GM23338 (cell line): ENCODE data around the gene F8. TPM values are rescaled to one million over a fixed set of nuclear protein-coding genes. Genes with fewer than 3 reads are reported as not detected.

ENCODE experiments used
- ATAC-seq: fragments of 200-7000 bp; cut with Tn5 transposase; 3 replicates; pipeline ENCODE4 v1.9.1; 2020
- DNase-seq: peaks from one replicate; pipeline ENCODE4 v3.0.0-alpha.2; 2015; ENCODE audit warnings: low spot score
- H2AFZ ChIP-seq: fragments of 200-600 bp; sonication (generic); 2 replicates; pipeline ENCODE4 v1.8.0; 2016; ENCODE audit warnings: antibody characterized with exemption, mild to moderate bottlenecking, moderate library complexity
- H3F3A ChIP-seq: fragments of 200-600 bp; sonication (generic); replicated peaks from 2 replicates; pipeline ENCODE4 v1.8.0; 2017; ENCODE audit warnings: antibody characterized with exemption, mixed run types, low read depth
- H3K27ac ChIP-seq: fragments of 200-600 bp; sonication (generic); 2 replicates; pipeline ENCODE4 v1.6.1; 2016; ENCODE audit warnings: low read depth
- H3K27me3 ChIP-seq: fragments of 200-600 bp; sonication (generic); 2 replicates; pipeline ENCODE4 v1.8.0; 2016; ENCODE audit warnings: mild to moderate bottlenecking, mixed run types, moderate library complexity; ENCODE audit not compliant: insufficient read depth
- H3K36me3 ChIP-seq: fragments of 200-600 bp; sonication (generic); 2 replicates; pipeline ENCODE4 v1.8.0; 2016; ENCODE audit warnings: mild to moderate bottlenecking; ENCODE audit not compliant: insufficient read depth
- H3K4me1 ChIP-seq: fragments of 200-600 bp; sonication (generic); 2 replicates; pipeline ENCODE4 v1.8.0; 2016; ENCODE audit warnings: mild to moderate bottlenecking, moderate library complexity; ENCODE audit not compliant: insufficient read depth
- H3K4me2 ChIP-seq: fragments of 200-600 bp; sonication (generic); 2 replicates; pipeline ENCODE4 v1.7.1; 2017; ENCODE audit warnings: mixed run types
- H3K4me3 ChIP-seq: fragments of 200-600 bp; sonication (generic); 2 replicates; pipeline ENCODE4 v1.6.1; 2016; ENCODE audit warnings: mixed run types
- H3K79me2 ChIP-seq: fragments of 200-600 bp; sonication (generic); replicated peaks from 2 replicates; pipeline ENCODE4 v1.8.0; 2017; ENCODE audit warnings: mild to moderate bottlenecking; ENCODE audit not compliant: insufficient read depth
- H3K9me2 ChIP-seq: fragments of 200-600 bp; sonication (generic); 2 replicates; pipeline ENCODE4 v1.8.0; 2017; ENCODE audit not compliant: insufficient read depth
- H4K20me1 ChIP-seq: fragments of 200-600 bp; sonication (generic); replicated peaks from 2 replicates; pipeline ENCODE4 v1.8.0; 2017; ENCODE audit warnings: mild to moderate bottlenecking; ENCODE audit not compliant: insufficient read depth
- H3K27ac Mint-ChIP-seq: 2 replicates; pipeline ENCODE4 v1.8.0; 2020; ENCODE audit warnings: inconsistent platforms, mild to moderate bottlenecking, moderate library complexity, mixed read lengths
- H3K27me3 Mint-ChIP-seq: 3 replicates; pipeline ENCODE4 v1.8.0; 2022; ENCODE audit warnings: low read depth, mild to moderate bottlenecking, moderate library complexity, mixed read lengths, inconsistent platforms; ENCODE audit not compliant: insufficient read depth, poor library complexity
- H3K36me3 Mint-ChIP-seq: 3 replicates; pipeline ENCODE4 v1.8.0; 2021; ENCODE audit warnings: low read depth, mild to moderate bottlenecking, inconsistent platforms, moderate library complexity, mixed read lengths
- H3K4me1 Mint-ChIP-seq: 3 replicates; pipeline ENCODE4 v1.8.0; 2020; ENCODE audit warnings: mild to moderate bottlenecking, inconsistent platforms, mixed read lengths
- H3K4me3 Mint-ChIP-seq: 3 replicates; pipeline ENCODE4 v1.8.0; 2021; ENCODE audit warnings: moderate library complexity, mild to moderate bottlenecking, inconsistent platforms, mixed read lengths
- H3K9me3 Mint-ChIP-seq: 3 replicates; pipeline ENCODE4 v1.8.0; 2020; ENCODE audit warnings: moderate library complexity, mild to moderate bottlenecking, inconsistent platforms, mixed read lengths
- CREB1 ChIP-seq: fragments of 250-450 bp; sonication (Bioruptor Pico); IDR thresholded peaks from 2 replicates; pipeline ENCODE4 v1.5.0; 2020; ENCODE audit warnings: low read depth, mild to moderate bottlenecking, moderate library complexity
- EZH2 ChIP-seq: fragments of 200-600 bp; sonication (generic); IDR thresholded peaks from one replicate; pipeline ENCODE4 v1.8.0; 2017; ENCODE audit warnings: antibody characterized with exemption, mild to moderate bottlenecking, low read depth; ENCODE audit not compliant: unreplicated experiment
- EZH2phosphoT487 ChIP-seq: fragments of 200-600 bp; sonication (generic); IDR thresholded peaks from one replicate; pipeline ENCODE4 v1.8.1; 2018; ENCODE audit warnings: antibody characterized with exemption; ENCODE audit not compliant: unreplicated experiment
- NANOG ChIP-seq: IDR thresholded peaks from 2 replicates; pipeline ENCODE4 v1.6.1; 2016; ENCODE audit warnings: antibody characterized with exemption, borderline replicate concordance
- ZNF331 ChIP-seq: fragments of 250-450 bp; sonication (Bioruptor Pico); IDR thresholded peaks from 2 replicates; pipeline ENCODE4 v1.5.0; 2020; ENCODE audit warnings: low read depth, mild to moderate bottlenecking, moderate library complexity
- polyA plus RNA-seq: library from polyadenylated mRNA; unstranded; fragments of >200 nt; fragmentation: Nextera tagmentation; extraction: Ambion mirVana; gene quantifications from 2 replicates; pipeline ENCODE4 v1.2.1, GENCODE V29; 2016
- total RNA-seq: library from RNA; depleted of rRNA; stranded (reverse); fragments of >200 nt; shearing (Covaris generic); gene quantifications from 2 replicates; pipeline ENCODE4 v1.2.3, GENCODE V29; 2014
- TF ChIP-seq, protein P1 (sequence below): fragments of 250-450 bp; sonication (Bioruptor Pico); IDR thresholded peaks from 2 replicates; pipeline ENCODE4 v1.5.0; 2020; ENCODE audit warnings: mild to moderate bottlenecking, moderate library complexity
- TF ChIP-seq, protein P2 (sequence below): IDR thresholded peaks from 2 replicates; pipeline ENCODE4 v1.6.1; 2016; ENCODE audit warnings: antibody characterized with exemption

The F8 gene
- total and polyA plus RNA-seq, 2 experiments from 2014 or later, result 0.70 to 1.8 TPM

DNA sequence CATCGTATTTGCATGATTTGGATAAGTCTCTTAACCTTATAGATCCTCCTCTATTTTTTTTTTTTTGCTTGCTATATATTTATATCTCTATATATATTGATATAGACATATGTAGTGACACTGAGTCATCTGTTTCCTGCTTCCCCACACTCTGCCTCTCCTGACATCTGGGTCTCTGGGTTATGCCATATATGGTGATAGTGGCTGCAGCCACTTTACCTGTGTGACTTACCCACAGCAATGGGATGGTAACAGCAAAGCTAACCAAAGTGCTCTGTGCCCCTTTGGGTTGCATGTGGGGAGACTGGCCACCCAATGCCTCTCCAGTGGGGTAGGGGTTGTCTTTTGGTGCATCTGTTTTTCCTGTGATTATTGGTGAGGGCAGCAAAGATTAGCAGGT is 33.9 kb upstream of the F8 start (continued):
- TF ChIP-seq, protein P1, sequence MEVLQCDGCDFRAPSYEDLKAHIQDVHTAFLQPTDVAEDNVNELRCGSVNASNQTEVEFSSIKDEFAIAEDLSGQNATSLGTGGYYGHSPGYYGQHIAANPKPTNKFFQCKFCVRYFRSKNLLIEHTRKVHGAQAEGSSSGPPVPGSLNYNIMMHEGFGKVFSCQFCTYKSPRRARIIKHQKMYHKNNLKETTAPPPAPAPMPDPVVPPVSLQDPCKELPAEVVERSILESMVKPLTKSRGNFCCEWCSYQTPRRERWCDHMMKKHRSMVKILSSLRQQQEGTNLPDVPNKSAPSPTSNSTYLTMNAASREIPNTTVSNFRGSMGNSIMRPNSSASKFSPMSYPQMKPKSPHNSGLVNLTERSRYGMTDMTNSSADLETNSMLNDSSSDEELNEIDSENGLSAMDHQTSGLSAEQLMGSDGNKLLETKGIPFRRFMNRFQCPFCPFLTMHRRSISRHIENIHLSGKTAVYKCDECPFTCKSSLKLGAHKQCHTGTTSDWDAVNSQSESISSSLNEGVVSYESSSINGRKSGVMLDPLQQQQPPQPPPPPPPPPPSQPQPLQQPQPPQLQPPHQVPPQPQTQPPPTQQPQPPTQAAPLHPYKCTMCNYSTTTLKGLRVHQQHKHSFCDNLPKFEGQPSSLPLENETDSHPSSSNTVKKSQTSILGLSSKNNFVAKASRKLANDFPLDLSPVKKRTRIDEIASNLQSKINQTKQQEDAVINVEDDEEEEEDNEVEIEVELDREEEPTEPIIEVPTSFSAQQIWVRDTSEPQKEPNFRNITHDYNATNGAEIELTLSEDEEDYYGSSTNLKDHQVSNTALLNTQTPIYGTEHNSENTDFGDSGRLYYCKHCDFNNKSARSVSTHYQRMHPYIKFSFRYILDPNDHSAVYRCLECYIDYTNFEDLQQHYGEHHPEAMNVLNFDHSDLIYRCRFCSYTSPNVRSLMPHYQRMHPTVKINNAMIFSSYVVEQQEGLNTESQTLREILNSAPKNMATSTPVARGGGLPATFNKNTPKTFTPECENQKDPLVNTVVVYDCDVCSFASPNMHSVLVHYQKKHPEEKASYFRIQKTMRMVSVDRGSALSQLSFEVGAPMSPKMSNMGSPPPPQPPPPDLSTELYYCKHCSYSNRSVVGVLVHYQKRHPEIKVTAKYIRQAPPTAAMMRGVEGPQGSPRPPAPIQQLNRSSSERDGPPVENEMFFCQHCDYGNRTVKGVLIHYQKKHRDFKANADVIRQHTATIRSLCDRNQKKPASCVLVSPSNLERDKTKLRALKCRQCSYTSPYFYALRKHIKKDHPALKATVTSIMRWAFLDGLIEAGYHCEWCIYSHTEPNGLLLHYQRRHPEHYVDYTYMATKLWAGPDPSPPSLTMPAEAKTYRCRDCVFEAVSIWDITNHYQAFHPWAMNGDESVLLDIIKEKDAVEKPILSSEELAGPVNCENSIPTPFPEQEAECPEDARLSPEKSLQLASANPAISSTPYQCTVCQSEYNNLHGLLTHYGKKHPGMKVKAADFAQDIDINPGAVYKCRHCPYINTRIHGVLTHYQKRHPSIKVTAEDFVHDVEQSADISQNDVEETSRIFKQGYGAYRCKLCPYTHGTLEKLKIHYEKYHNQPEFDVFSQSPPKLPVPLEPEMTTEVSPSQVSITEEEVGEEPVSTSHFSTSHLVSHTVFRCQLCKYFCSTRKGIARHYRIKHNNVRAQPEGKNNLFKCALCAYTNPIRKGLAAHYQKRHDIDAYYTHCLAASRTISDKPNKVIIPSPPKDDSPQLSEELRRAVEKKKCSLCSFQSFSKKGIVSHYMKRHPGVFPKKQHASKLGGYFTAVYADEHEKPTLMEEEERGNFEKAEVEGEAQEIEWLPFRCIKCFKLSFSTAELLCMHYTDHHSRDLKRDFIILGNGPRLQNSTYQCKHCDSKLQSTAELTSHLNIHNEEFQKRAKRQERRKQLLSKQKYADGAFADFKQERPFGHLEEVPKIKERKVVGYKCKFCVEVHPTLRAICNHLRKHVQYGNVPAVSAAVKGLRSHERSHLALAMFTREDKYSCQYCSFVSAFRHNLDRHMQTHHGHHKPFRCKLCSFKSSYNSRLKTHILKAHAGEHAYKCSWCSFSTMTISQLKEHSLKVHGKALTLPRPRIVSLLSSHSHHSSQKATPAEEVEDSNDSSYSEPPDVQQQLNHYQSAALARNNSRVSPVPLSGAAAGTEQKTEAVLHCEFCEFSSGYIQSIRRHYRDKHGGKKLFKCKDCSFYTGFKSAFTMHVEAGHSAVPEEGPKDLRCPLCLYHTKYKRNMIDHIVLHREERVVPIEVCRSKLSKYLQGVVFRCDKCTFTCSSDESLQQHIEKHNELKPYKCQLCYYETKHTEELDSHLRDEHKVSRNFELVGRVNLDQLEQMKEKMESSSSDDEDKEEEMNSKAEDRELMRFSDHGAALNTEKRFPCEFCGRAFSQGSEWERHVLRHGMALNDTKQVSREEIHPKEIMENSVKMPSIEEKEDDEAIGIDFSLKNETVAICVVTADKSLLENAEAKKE (CRISPR knock-in tag), result no peak

DNA sequence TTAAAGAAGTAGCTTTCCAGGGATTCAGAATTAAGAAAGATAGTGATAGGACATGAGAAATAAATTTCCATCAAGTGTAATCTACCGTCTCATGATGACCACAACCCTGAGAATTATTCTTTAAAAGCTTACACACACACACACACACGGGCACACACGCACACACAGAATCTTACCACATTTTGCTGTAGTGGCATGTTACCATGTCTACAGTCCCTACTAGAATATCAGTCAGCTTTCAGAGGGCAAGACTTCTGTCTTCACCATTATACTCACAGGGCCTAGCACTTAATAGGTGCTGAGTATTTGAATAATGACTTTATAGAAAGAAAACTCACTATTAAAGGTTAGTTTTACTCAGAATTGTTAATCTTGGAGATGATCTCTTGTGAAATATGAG is 33.0 kb upstream of the F8 start:
- 0 out of 3 replicates have a peak, but pooled peaks cover 10% of the 10 kb centered on the region for H3K36me3 Mint-ChIP-seq
- H3K4me3 Mint-ChIP-seq, result no peak overlapping the region
- TF ChIP-seq EZH2 (no peak), ZNF331 (CRISPR knock-in tag) (no peak), CREB1 (CRISPR knock-in tag) (no peak), NANOG (no peak), EZH2phosphoT487 (no peak)
- TF ChIP-seq, protein P1 (CRISPR knock-in tag), result no peak
- TF ChIP-seq, protein P2, sequence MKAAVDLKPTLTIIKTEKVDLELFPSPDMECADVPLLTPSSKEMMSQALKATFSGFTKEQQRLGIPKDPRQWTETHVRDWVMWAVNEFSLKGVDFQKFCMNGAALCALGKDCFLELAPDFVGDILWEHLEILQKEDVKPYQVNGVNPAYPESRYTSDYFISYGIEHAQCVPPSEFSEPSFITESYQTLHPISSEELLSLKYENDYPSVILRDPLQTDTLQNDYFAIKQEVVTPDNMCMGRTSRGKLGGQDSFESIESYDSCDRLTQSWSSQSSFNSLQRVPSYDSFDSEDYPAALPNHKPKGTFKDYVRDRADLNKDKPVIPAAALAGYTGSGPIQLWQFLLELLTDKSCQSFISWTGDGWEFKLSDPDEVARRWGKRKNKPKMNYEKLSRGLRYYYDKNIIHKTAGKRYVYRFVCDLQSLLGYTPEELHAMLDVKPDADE, result no peak

More for the DNA sequence above, 33.0 kb upstream of the F8 start:
- no peak for ATAC-seq
- Mint-ChIP-seq H3K27me3 (peaks cover 2% of the 10 kb centered on the region), H3K4me1 (no peaks in the 10 kb centered on the region), H3K9me3 (no peaks in the 10 kb centered on the region), H3K27ac (no peak overlapping the region)
- Histone ChIP-seq H3K4me2 (no peak overlapping the region), H3K4me1 (no peaks in the 10 kb centered on the region), H4K20me1 (no peaks in the 10 kb centered on the region), H2AFZ (no peak overlapping the region), H3K79me2 (no peaks in the 10 kb centered on the region), H3F3A (no peaks in the 10 kb centered on the region), H3K9me2 (no peaks in the 10 kb centered on the region), H3K36me3 (no peaks in the 10 kb centered on the region; the same call in 1 of the 2 replicates), H3K27ac (no peak overlapping the region), H3K27me3 (no peaks in the 10 kb centered on the region), H3K4me3 (no peak overlapping the region)
- no peak for DNase-seq
